ENCODE measurements around the gene SMARCD1.

GRCh38 chr12:50057896-50058670 lies 27.1 kb upstream of the SMARCD1 start:
- TF ChIP-seq CTCF (conservative IDR thresholded peaks at IDR 0.05) (no peak), ZFX (IDR thresholded peaks at IDR 0.05) (no peak)

Data from C4-2B (cell line).